Measurements from ENCODE around the gene ROPN1.

DNA sequence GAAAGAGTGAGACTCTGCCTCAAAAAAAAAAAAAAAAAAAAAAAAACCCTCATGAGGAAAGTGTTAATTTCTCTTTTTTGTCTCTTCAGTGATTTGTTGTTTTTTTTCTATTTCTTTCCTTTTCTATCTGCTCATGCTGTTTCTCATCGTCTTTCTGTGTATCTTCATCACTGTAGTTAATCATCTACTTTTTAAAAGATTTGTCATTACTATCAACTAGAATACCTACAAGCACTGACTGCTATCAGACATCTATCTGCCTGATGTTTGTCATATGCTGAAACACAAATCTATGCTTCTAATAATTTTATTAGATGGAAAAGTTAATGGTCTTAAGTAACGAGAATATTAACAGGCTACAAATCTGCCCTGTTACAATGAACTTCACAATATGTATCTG lies 57.7 kb downstream of the ROPN1 start:
- TF ChIP-seq, protein P1, sequence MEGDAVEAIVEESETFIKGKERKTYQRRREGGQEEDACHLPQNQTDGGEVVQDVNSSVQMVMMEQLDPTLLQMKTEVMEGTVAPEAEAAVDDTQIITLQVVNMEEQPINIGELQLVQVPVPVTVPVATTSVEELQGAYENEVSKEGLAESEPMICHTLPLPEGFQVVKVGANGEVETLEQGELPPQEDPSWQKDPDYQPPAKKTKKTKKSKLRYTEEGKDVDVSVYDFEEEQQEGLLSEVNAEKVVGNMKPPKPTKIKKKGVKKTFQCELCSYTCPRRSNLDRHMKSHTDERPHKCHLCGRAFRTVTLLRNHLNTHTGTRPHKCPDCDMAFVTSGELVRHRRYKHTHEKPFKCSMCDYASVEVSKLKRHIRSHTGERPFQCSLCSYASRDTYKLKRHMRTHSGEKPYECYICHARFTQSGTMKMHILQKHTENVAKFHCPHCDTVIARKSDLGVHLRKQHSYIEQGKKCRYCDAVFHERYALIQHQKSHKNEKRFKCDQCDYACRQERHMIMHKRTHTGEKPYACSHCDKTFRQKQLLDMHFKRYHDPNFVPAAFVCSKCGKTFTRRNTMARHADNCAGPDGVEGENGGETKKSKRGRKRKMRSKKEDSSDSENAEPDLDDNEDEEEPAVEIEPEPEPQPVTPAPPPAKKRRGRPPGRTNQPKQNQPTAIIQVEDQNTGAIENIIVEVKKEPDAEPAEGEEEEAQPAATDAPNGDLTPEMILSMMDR (IDR thresholded peaks at IDR 0.05), result no peak
- no peak for TF ChIP-seq EZH2phosphoT487 (IDR thresholded peaks at IDR 0.05)

Measured in neural progenitor cell (in vitro differentiated cells).